ENCODE results near the gene TAF11. TPM values are rescaled to one million over a fixed set of nuclear protein-coding genes. Genes with fewer than 3 reads are reported as not detected.
"Not testable (repeated sequence)": the region's sequence is repeated elsewhere in the genome, so short reads cannot be mapped to it uniquely, and the experiment has no call there.

The TAF11 gene
- total RNA-seq, 2 donors from 2014 or later: 35.3 to 36.3 TPM

DNA sequence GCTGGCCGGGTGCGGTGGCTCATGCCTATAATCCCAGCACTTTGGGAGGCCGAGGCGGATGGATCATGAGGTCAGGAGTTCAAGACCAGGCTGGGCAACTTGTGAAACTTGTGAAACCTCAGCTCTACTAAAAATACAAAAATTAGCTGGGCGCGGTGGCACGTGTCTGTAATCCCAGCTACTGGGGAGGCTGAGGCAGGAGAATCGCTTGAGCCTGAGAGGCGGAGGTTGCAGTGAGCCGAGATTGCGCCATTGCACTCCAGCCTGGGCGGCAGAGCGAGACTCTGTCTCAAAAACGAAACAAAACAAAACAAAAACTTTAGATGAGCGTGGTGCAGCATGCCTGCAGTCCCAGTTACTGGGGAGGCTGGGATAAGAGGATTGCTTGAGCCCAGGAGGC, 2.0 kb downstream of the TAF11 start:
- peak overlapping the region in 1 of 2 donors; percentile 72 for H3K27ac Mint-ChIP-seq
- DNase-seq (ENCODE audit: low spot score in 2 of 2); ATAC-seq; H3K9me3 Mint-ChIP-seq: not testable (repeated sequence)
- H3K36me3 Mint-ChIP-seq: peaks cover 14 to 20% of the 10 kb centered on the region in 2 donors

DNA sequence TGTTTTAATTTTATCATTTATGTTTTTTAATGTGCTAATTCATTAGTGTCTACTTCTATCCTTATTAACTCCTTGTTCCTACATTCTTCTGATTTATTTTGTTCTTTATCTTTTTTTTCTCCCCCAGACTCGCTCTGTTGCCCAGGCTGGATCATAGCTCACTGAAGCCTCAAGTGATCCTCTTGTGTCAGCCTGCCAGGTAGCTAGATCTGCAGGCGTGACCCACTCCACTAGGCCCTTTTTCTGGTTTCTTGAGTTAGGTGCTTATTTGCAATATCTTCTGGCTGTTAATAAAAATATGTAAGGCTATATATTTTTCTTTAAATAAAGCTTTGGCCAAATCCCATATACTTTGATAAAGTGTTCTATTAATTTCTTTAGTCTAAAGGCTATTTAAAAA, 2.8 kb downstream of the TAF11 start:
- H3K27ac Mint-ChIP-seq: no peak overlapping the region
- ATAC-seq (no peak), DNase-seq (ENCODE audit: low spot score in 2 of 2) (no peak)
- no peaks in the 10 kb centered on the region for H3K9me3 Mint-ChIP-seq
- peaks cover 14 to 20% of the 10 kb centered on the region in 2 donors for H3K36me3 Mint-ChIP-seq

DNA sequence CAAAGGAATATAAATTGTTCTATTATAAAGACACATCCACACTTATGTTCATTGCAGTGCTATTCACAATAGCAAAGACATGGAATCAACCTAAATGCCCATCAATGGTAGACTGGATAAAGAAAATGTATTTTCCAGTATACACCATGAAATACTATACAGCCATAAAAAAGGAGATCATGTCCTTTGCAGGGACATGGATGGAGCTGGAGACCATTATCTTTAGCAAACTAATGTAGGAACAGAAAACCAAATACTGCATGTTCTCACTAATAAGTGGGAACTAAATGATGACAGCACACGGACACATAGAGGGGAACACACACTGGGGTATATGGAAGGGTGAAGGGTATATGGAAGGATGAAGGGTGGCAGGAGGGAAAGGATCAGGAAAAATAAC, 3.8 kb downstream of the TAF11 start:
- not testable (repeated sequence) for DNase-seq (ENCODE audit: low spot score in 2 of 2); ATAC-seq; H3K9me3 Mint-ChIP-seq; H3K27ac Mint-ChIP-seq
- H3K36me3 Mint-ChIP-seq: peaks cover 14 to 20% of the 10 kb centered on the region in 2 donors

DNA sequence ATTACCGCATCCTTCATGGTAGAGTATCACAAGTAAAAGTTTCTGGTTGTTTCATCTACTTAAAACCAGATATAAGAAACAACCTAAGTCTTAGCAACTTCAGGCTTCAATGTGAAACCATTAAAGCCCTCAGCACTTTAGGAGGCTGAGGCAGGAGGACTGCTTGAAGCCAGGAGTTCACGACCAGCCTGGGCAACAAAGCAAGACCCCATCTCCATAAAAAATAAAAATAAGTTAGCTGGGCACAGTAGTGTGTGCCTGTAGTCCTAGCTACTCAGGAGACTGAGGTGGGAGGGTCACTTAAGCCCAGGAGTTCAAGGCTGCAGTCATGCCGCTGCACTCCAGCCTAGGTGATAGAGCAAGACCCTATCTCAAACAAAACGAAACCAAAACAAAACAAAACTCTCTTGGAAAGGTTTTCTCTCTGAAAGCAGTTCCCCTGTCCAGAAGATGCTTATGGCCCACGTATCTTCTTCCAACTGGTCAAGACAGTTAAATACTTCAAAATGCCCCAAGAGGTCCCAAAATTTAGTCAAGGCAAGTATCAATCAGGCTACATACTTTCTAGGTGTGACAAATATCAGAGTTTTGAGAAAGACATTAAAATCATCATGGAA, 9.9 kb downstream of the TAF11 start:
- ATAC-seq (no peak), DNase-seq (ENCODE audit: low spot score in 2 of 2) (no peak)
- Mint-ChIP-seq H3K27ac (peak overlapping the region in 1 of 2 donors; percentile 46), H3K36me3 (no peaks in the 10 kb centered on the region), H3K9me3 (no peaks in the 10 kb centered on the region)

DNA sequence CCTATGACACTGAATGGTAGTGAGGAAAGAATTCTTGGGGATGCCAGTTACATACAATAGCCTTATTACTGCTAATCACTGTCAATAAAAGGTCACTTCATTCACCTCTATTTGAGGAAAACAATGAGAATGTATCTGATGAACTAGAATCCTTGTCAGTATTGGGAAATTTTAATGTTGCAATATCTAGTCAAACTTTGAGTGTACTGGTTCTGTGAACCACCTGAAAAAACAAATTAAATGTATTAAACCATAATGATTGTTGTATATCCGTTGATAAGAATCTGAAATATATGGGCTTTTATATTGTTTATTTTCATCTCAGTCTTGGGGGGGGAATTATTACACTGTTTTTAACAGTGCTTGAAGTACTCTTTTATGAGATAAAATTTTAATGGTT, 10.6 kb downstream of the TAF11 start:
- no peaks in the 10 kb centered on the region for H3K36me3 Mint-ChIP-seq
- no peaks in the 10 kb centered on the region for H3K9me3 Mint-ChIP-seq
- ATAC-seq (no peak), DNase-seq (ENCODE audit: low spot score in 2 of 2) (no peak)
- no peak overlapping the region for H3K27ac Mint-ChIP-seq

DNA sequence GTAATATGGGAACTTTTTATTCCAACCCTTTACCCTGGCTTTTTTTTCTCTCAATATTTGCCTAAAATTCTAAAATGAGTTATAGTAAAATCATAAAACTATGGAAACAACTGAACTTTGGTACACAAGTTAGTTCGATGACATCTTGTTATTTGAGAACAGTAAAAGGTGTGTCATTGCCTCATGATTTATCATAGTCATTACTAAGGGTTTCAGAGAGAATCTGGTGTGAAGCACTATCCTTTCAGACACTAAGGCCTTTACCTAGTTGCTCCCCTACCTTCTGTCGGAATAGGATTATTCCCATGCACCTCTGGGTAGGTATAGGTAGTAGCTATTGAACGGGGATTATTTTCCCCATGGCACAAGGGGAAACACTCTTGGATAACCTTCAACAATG, 11.4 kb downstream of the TAF11 start:
- DNase-seq (ENCODE audit: low spot score in 2 of 2) (no peak), ATAC-seq (no peak)
- Mint-ChIP-seq H3K27ac (no peak overlapping the region), H3K9me3 (no peaks in the 10 kb centered on the region), H3K36me3 (no peaks in the 10 kb centered on the region)

DNA sequence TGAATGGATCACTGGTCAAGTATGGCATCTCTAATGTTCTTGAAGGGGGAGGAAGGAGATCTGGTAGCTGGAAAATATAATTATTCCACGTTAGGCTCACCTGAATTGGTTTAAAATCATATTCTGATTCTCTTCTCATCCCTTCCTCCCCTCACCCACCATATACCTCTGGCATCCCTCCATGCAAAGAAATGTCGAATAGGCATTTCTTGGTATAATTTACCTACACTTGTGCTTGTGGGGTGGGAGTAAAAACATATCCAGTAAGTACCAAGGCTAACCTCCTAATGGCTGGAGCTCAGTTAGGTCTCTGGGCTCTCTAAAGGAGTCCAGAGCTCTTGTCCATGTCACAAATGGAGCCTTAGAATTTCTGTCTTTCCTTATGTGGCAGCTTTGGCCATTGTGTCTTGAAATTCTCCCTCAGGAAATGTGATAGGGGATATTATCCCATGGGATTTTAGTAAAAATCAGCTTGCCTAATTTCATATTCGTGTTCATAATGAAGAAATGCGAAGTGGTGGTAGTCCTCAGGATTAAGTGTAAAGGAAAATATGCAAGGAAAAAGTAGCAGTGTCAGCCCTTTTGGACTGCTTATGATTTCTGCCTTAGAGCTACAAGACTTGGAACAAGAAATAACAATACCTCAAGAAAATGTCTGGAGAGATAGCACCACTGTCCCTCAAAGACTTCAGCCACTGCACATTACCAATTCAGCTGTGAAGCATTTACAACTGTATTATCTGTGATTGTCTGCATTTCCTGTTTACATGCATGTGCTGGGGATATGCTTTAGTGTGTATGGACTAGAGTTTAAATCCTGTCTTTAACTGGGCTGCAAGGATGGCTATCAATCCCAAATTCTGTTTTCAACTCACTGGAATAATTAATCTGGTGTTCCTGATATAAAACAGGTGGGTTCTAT, 12.3 kb downstream of the TAF11 start:
- Mint-ChIP-seq H3K9me3 (no peaks in the 10 kb centered on the region), H3K27ac (peak overlapping the region; percentile 28 to 76), H3K36me3 (no peaks in the 10 kb centered on the region)
- ATAC-seq: no peak
- no peak for DNase-seq (ENCODE audit: low spot score in 2 of 2)

DNA sequence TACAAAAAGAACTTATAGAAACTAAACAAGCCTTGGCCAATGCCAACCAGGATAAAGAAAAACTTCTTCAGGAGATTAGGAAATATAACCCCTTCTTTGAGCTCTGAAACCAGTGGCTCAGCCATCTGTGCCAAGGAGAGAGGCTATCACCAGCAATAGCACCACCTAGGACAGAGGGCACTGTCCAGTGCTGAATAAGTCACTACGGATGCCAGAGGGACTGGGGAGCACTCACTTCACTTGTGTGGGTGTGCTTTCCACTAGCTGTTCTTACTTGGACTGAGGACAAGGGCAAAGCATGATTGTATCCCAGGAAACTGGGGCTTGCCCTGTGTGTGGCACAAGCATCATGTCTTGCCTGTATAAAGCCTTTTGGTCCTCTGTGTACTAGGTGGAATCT, 15.5 kb downstream of the TAF11 start:
- Mint-ChIP-seq H3K36me3 (no peaks in the 10 kb centered on the region), H3K27ac (peak overlapping the region; percentile 23 to 50), H3K9me3 (no peaks in the 10 kb centered on the region)
- DNase-seq (ENCODE audit: low spot score in 2 of 2): no peak
- ATAC-seq: peak in 1 of 2 donors; percentile 22

DNA sequence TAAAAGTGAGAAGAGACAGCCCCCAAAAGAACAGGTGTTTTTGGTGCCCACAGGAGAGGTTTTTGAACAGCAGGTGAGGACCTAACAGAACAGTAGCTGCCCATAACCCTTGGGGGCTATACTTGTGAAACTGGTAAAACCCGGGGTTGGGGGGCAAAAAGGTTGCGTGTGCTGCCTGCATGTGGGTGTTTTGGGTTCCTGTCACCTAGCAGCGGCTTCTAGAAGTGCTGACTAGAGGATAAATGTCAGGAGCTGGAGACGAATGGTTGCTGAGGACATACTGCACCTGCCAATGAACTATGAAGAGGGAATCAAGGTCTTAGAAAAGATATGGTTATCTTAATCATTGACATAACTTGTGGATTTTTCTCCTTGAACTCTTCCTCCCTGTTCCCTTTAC, 16.0 kb downstream of the TAF11 start:
- DNase-seq (ENCODE audit: low spot score in 2 of 2) (no peak), ATAC-seq (no peak)
- no peaks in the 10 kb centered on the region for H3K9me3 Mint-ChIP-seq
- H3K36me3 Mint-ChIP-seq: no peaks in the 10 kb centered on the region
- peak overlapping the region; percentile 23 to 50 for H3K27ac Mint-ChIP-seq

DNA sequence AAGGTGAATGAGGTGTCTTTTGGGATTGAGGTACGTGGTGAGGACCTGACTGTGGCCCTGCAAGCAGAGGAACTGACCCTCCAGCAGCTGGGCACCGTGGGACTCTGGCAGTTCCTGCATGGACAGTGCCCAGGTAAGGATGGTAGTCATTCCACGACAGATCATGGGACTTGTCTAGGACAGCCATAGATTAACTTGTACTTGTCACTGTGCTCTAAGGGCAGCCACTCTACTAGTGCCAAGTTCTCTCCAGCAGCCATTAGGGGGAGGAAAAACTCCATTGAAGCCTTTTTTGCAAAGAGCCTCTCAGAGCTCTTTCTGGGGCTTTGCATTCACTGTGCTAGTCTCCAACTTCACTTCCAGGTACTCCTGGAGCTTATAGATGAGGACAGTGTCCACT, 20.4 kb downstream of the TAF11 start:
- Mint-ChIP-seq H3K9me3 (no peaks in the 10 kb centered on the region), H3K27ac (no peak overlapping the region), H3K36me3 (no peaks in the 10 kb centered on the region)
- no peak for DNase-seq (ENCODE audit: low spot score in 2 of 2)
- no peak for ATAC-seq

DNA sequence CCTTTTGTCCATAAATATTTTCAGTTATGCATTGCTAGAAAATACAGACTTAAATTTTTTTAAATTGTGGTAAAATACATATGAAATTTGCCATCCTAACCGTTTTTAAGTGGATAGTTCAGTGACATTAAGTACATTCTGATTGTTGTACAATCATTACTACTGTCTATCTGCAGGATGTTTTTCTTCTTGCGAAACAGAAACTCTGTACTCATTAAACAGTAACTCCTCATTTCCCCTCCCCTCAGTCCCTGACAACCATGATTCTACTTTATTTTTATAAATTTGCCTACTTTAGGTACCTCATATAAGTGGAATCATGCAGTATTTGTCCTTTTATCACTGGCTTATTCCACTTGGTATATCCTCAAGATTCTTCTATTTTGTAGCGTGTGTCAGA, 21.3 kb downstream of the TAF11 start:
- H3K36me3 Mint-ChIP-seq: no peaks in the 10 kb centered on the region
- no peak for ATAC-seq

DNA sequence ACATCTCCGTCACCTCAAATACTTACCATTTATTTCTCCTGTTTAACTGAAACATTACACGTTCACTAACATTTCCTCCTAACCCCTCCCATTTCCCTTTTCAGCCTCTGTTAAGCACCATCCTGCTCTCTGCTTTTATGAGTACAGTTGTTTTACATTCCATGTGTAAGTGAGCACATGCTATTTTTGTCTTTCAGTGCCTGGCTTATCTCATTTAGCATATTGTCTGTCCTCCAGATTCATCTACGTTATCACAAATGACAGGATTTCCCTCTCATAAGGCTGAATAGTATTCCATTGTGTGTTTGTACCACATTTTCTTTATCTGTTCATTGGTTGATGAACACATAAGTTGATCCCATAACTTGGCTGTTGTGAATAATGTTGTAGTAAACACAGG, 22.7 kb downstream of the TAF11 start:
- Mint-ChIP-seq H3K36me3 (no peaks in the 10 kb centered on the region), H3K27ac (no peak overlapping the region), H3K9me3 (no peaks in the 10 kb centered on the region)

More for the DNA sequence above, 21.3 kb downstream of the TAF11 start:
- Mint-ChIP-seq H3K27ac (peak overlapping the region in 1 of 2 donors; percentile 72), H3K9me3 (no peaks in the 10 kb centered on the region)
- DNase-seq (ENCODE audit: low spot score in 2 of 2): no peak

DNA sequence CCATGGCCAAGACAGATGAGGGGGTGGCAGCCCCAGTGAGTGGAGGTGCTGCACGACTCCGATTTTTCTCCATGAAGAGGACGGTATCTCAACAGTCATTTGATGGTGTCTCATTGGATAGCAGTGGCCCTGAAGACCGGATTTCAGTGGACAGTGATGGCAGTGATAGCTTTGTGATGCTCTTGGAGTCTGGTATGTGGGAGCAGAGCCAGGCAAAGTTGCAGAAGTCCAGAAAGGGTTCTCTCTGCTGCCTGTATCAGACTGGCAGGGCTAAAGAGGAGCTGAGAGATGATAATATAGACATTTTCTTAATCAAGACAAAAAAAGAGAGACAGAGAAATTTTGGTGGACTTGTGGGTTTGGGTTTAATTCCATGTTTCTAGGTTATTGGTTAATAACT, 23.8 kb downstream of the TAF11 start:
- no peaks in the 10 kb centered on the region for H3K36me3 Mint-ChIP-seq
- DNase-seq (ENCODE audit: low spot score in 2 of 2) (no peak), ATAC-seq (no peak)
- peak overlapping the region in 1 of 2 donors; percentile 78 for H3K27ac Mint-ChIP-seq
- no peaks in the 10 kb centered on the region for H3K9me3 Mint-ChIP-seq

More for the DNA sequence above, 22.7 kb downstream of the TAF11 start:
- DNase-seq (ENCODE audit: low spot score in 2 of 2) (no peak), ATAC-seq (no peak)

DNA sequence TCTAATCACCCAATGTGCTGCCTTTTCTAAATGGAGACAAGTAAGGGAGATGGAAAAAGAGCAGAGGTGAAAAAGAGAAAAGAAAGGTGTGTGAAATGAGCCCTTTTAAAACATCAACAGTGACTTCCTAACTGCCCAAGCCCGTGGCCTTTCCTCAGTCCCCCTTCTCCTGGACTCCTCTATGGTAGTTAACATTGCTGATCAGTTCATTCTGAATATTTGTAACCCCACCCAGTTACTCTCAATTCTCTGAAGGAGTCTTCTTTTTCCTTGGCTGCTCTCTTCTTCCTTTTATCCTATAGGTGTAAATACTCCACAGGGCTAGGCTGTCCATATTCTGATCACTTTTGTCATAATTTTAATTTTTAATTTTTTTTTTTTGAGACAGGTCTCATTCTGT, 27.1 kb downstream of the TAF11 start:
- no peak for ATAC-seq
- H3K36me3 Mint-ChIP-seq: peaks cover 0 to 6% of the 10 kb centered on the region in 2 donors

DNA sequence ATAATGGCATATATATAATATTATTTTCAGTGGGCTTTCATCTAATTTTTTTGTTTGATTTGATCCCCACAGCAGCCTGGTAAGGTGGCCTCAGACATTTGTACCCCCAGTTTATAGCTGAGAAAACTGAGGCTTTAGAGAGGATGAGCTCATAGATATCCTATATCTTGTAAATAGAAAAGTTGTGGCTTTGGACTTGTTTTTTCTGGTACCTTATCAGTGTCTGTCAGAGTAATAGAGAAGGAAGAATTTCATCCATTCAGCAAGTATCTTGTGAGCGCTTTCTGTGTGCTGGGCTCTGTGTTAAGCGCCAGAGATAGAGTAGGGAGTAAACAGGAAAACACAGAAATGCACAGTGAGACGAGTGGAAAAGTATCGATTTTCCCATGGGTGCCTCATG, 27.9 kb downstream of the TAF11 start:
- ATAC-seq (no peak), DNase-seq (ENCODE audit: low spot score in 2 of 2) (no peak)
- H3K9me3 Mint-ChIP-seq: no peaks in the 10 kb centered on the region
- peaks cover 0 to 6% of the 10 kb centered on the region in 2 donors for H3K36me3 Mint-ChIP-seq
- no peak overlapping the region for H3K27ac Mint-ChIP-seq

More for the DNA sequence above, 27.1 kb downstream of the TAF11 start:
- Mint-ChIP-seq H3K27ac (no peak overlapping the region), H3K9me3 (no peaks in the 10 kb centered on the region)
- no peak for DNase-seq (ENCODE audit: low spot score in 2 of 2)

DNA sequence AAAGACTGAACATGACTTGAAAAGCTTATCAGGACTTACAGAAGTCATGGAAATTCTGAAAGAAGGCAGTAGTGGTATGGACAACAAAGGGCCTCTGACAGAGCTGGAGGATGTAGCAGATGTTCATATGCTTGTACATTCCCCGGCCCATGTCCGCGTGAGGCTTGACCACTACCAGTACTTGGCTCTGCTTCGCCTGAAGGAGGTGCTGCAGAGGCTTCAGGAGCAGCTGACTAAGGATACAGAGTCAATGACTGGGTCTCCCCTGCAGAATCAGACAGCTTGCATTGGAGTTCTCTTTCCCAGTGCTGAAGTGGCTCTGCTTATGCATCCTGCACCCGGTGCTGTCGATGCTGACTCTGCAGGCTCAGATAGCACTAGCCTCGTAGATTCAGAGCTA, 29.2 kb downstream of the TAF11 start:
- Mint-ChIP-seq H3K36me3 (peaks cover 0 to 6% of the 10 kb centered on the region in 2 donors), H3K9me3 (no peaks in the 10 kb centered on the region), H3K27ac (peak overlapping the region in 1 of 2 donors; percentile 49)
- DNase-seq (ENCODE audit: low spot score in 2 of 2): no peak
- ATAC-seq: no peak

DNA sequence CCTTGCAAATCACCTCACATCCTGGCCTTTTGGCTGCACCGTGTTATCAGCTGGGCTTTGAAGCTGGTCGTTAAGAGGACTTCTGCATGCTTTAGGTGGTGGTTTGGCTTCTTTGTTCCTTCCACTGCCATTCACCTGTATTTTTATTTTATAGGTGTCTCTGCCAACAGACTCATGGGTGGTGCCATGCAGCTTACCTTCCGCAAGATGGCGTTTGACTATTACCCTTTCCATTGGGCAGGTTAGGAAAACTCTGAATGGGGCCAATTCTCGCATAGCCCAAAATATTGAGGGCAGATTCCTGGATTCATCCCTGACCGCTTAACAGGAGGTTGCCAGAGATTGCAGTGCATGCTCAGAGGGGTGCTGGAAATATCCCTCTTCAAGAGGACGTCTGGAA, 32.4 kb downstream of the TAF11 start:
- H3K27ac Mint-ChIP-seq: no peak overlapping the region

More for the DNA sequence above, 32.4 kb downstream of the TAF11 start:
- Mint-ChIP-seq H3K36me3 (peaks cover 0 to 6% of the 10 kb centered on the region in 2 donors), H3K9me3 (no peaks in the 10 kb centered on the region)
- no peak for DNase-seq (ENCODE audit: low spot score in 2 of 2)
- ATAC-seq: no peak

Data from activated naive CD4-positive, alpha-beta T cell treated with anti-CD3 and anti-CD28 coated beads, Interleukin-2, amount 50 U/mL, for 72 hours (primary cell).